Fibroblast of lung (primary cell): ENCODE data around the gene LCN6. TPM values are rescaled to one million over a fixed set of nuclear protein-coding genes. Genes with fewer than 3 reads are reported as not detected.

ENCODE experiments used
- DNase-seq, 2 donors: peaks; one replicate each; pipeline versions ENCODE4 v3.0.0 to v3.0.0-alpha.2; 2010; ENCODE audit warnings: low read depth in 2 of 2
- H2AFZ ChIP-seq: 2 replicates; pipeline ENCODE4 v1.5.1; 2012; ENCODE audit warnings: low read length, control low read depth, inconsistent platforms
- H3K27ac ChIP-seq: 2 replicates; pipeline ENCODE4 v1.5.1; 2011; ENCODE audit warnings: low read length, control low read depth; ENCODE audit not compliant: insufficient read depth
- H3K27me3 ChIP-seq: 2 replicates; pipeline ENCODE4 v1.5.1; 2011; ENCODE audit warnings: mild to moderate bottlenecking, low read length; ENCODE audit not compliant: control insufficient read depth, insufficient read depth
- H3K36me3 ChIP-seq: 2 replicates; pipeline ENCODE4 v1.5.1; 2011; ENCODE audit warnings: low read length; ENCODE audit not compliant: control insufficient read depth, insufficient read depth
- H3K4me1 ChIP-seq: 2 replicates; pipeline ENCODE4 v1.5.1; 2011; ENCODE audit warnings: low read length; ENCODE audit not compliant: control insufficient read depth, insufficient read depth; ENCODE audit errors: extremely low read depth
- H3K4me2 ChIP-seq: 2 replicates; pipeline ENCODE4 v1.5.1; 2011; ENCODE audit warnings: low read length, control low read depth; ENCODE audit not compliant: insufficient read depth; ENCODE audit errors: extremely low read depth
- H3K4me3 ChIP-seq, 4 experiments: fragments of 200-600 bp in 1 of 4; sonication (generic) in 1 of 4; replicated peaks in 1 of 4; 2 replicates each; pipeline ENCODE4 v1.5.1; 2011 to 2016; ENCODE audit warnings: low read length in 4 of 4, low read depth in 3 of 4, mild to moderate bottlenecking in 3 of 4, control low read depth in 2 of 4, inconsistent platforms in 1 of 4, mixed read lengths in 1 of 4; ENCODE audit not compliant: insufficient read depth in 1 of 4; ENCODE audit errors: control extremely low read depth in 1 of 4
- H3K79me2 ChIP-seq: 2 replicates; pipeline ENCODE4 v1.5.1; 2012; ENCODE audit warnings: mild to moderate bottlenecking, low read length, inconsistent platforms; ENCODE audit not compliant: control insufficient read depth, insufficient read depth
- H3K9ac ChIP-seq: 2 replicates; pipeline ENCODE4 v1.5.1; 2011; ENCODE audit warnings: mild to moderate bottlenecking, low read length, control low read depth; ENCODE audit not compliant: insufficient read depth
- H3K9me3 ChIP-seq: 2 replicates; pipeline ENCODE4 v1.5.1; 2012; ENCODE audit warnings: low read depth, low read length; ENCODE audit not compliant: control insufficient read depth, insufficient read depth
- H4K20me1 ChIP-seq: 2 replicates; pipeline ENCODE4 v1.5.1; 2011; ENCODE audit warnings: low read length; ENCODE audit not compliant: control insufficient read depth, insufficient read depth; ENCODE audit errors: extremely low read depth
- EZH2 ChIP-seq: IDR thresholded peaks from 2 replicates; pipeline ENCODE4 v1.5.1; 2012; ENCODE audit warnings: low read length, control low read depth, mild to moderate bottlenecking; ENCODE audit errors: missing control alignments
- polyA plus RNA-seq, 2 donors: library from polyadenylated mRNA; depleted of rRNA in 1 of 2; stranded (reverse) in 1 of 2; unstranded in 1 of 2; fragments of >200 nt; gene quantifications; 2 replicates each; pipeline ENCODE4 v1.2.1, GENCODE V29; 2011 to 2012; ENCODE audit warnings: missing spikeins in 1 of 2
- total RNA-seq: library from RNA; depleted of rRNA; stranded (reverse); fragments of >200 nt; gene quantifications from 2 replicates; pipeline ENCODE4 v1.2.1, GENCODE V29; 2014
- TF ChIP-seq, protein P1 (sequence below), 2 donors: IDR thresholded peaks in 1 of 2; conservative IDR thresholded peaks in 1 of 2; 1 replicate in 1 of 2; 2 replicates in 1 of 2; pipeline ENCODE4 v1.5.1; 2011 to 2012; ENCODE audit warnings: low read length in 2 of 2, control low read depth in 1 of 2, inconsistent platforms in 1 of 2, low read depth in 1 of 2, mild to moderate bottlenecking in 1 of 2

LCN6 gene
- total and polyA plus RNA-seq, 2 donors (not counting 1 experiment from before 2014, with no cell fraction given) = not detected

DNA sequence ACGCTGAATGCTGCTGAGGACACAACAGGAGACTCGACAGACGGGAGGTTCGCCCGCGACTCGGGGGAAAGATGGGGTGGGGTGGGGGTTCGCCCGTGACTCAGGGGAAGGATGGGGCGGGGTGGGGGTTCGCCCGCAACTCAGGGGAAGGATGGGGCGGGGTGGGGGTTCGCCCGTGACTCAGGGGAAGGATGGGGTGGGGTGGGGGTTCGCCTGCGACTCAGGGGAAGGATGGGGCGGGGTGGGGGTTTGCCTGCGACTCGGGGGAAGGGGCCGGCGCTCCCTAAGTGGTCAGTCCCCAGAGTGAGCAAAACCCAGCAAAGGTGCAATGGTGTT, 2.2 kb downstream of the LCN6 start:
- Histone ChIP-seq H3K36me3 (no peaks in the 10 kb centered on the region), H3K27ac (no peak overlapping the region), H2AFZ (no peak overlapping the region), H3K4me3 (no peak overlapping the region), H4K20me1 (no peaks in the 10 kb centered on the region), H3K79me2 (no peaks in the 10 kb centered on the region), H3K4me2 (no peak overlapping the region), H3K9ac (no peak overlapping the region), H3K4me1 (no peaks in the 10 kb centered on the region), H3K27me3 (peaks cover 19% of the 10 kb centered on the region), H3K9me3 (no peaks in the 10 kb centered on the region)
- no peak for DNase-seq
- TF ChIP-seq, protein P1, sequence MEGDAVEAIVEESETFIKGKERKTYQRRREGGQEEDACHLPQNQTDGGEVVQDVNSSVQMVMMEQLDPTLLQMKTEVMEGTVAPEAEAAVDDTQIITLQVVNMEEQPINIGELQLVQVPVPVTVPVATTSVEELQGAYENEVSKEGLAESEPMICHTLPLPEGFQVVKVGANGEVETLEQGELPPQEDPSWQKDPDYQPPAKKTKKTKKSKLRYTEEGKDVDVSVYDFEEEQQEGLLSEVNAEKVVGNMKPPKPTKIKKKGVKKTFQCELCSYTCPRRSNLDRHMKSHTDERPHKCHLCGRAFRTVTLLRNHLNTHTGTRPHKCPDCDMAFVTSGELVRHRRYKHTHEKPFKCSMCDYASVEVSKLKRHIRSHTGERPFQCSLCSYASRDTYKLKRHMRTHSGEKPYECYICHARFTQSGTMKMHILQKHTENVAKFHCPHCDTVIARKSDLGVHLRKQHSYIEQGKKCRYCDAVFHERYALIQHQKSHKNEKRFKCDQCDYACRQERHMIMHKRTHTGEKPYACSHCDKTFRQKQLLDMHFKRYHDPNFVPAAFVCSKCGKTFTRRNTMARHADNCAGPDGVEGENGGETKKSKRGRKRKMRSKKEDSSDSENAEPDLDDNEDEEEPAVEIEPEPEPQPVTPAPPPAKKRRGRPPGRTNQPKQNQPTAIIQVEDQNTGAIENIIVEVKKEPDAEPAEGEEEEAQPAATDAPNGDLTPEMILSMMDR (conservative IDR thresholded peaks at IDR 0.05 in 1 of 2, IDR thresholded peaks at IDR 0.05 in 1 of 2; ENCODE audit: low read depth in 1 of 2, low read length in 2 of 2) = no peak
- TF ChIP-seq EZH2 = no peak

DNA sequence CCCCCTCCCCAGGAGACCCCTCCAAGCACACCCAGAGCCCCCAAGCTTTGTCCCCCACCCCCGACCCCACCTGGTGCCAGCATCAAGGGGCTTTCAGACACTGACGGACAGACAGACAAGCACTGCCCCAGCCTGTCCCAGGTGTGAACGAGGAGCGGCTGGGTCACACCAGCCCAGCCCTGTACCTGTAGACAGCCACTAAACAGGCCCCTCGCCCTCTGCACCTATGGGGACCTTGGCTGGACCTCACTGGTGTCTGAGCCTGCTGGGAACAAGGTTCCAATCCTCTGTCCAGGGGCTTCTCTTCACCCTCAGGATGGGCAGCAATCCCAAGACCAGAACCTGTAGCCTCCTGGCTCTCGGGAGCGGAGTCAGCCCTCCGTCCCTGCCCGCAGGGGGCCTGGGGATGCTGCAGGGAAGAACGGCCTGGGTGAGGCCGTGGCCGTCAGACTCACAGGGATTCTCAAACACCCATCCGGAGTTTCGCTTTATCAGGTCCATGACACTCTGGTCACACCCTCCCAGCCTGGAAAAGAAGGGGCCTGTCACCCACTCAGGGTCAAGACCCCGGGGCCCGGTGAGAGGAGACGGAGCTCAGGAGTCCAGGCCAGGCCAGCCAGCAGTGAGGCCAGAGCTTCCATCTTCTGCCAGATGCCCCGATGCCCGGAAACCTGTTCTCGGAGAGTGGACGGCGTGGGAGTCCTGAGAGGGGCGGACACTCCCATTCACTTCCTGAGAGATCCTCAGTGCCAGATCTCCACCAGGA, 2.8 kb downstream of the LCN6 start:
- Histone ChIP-seq H3K9me3 (no peaks in the 10 kb centered on the region), H3K4me1 (no peaks in the 10 kb centered on the region), H4K20me1 (no peaks in the 10 kb centered on the region), H3K27ac (no peak overlapping the region), H3K27me3 (peaks cover 21% of the 10 kb centered on the region), H3K4me2 (no peak overlapping the region), H3K79me2 (no peaks in the 10 kb centered on the region), H2AFZ (no peak overlapping the region), H3K4me3 (no peak overlapping the region), H3K36me3 (no peaks in the 10 kb centered on the region), H3K9ac (no peak overlapping the region)
- DNase-seq = no peak
- TF ChIP-seq EZH2 = no peak
- TF ChIP-seq, protein P1 (conservative IDR thresholded peaks at IDR 0.05 in 1 of 2, IDR thresholded peaks at IDR 0.05 in 1 of 2; ENCODE audit: low read depth in 1 of 2, low read length in 2 of 2) = no peak

DNA sequence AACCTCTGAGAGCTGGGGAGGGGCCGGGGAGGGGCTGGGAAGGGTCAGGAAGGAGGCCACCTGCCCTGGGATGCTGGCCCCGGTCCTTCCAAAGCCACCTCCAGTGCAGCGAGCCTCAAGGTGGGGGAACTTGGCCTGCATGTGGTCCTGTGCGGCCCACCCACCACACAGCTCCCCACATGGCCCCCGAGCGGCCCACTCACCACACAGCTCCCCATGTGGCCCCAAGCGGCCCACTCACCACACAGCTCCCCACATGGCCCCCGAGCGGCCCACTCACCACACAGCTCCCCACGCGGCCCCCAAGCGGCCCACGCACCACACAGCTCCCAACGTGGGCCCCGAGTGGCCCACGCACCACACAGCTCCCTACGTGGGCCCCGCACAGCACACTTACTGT, 3.6 kb downstream of the LCN6 start:
- H3K4me1 ChIP-seq = no peaks in the 10 kb centered on the region
- no peak overlapping the region for H3K4me2 ChIP-seq
- H3K27ac ChIP-seq = no peak overlapping the region
- no peak overlapping the region for H2AFZ ChIP-seq
- H3K27me3 ChIP-seq = peaks cover 24% of the 10 kb centered on the region
- H3K9me3 ChIP-seq = no peaks in the 10 kb centered on the region
- no peak for DNase-seq
- H3K36me3 ChIP-seq = no peaks in the 10 kb centered on the region
- no peaks in the 10 kb centered on the region for H3K79me2 ChIP-seq
- no peak overlapping the region for H3K9ac ChIP-seq
- H4K20me1 ChIP-seq = no peaks in the 10 kb centered on the region
- TF ChIP-seq, protein P1 (conservative IDR thresholded peaks at IDR 0.05 in 1 of 2, IDR thresholded peaks at IDR 0.05 in 1 of 2; ENCODE audit: low read depth in 1 of 2, low read length in 2 of 2) = no peak
- no peak overlapping the region for H3K4me3 ChIP-seq
